C4-2B (cell line): ENCODE measurements around the gene SNX7.

Experiments used
- ZFX ChIP-seq: fragments of 450-650 bp; IDR thresholded peaks from 2 replicates; pipeline ENCODE4 v1.6.1; 2017
- TF ChIP-seq, protein P1 (sequence below): fragments of 450-650 bp; conservative IDR thresholded peaks from 2 replicates; pipeline ENCODE4 v1.5.1; 2017; ENCODE audit warnings: mild to moderate bottlenecking

GRCh38 chr1:98677288-98677687 is 15.8 kb downstream of the SNX7 start:
- TF ChIP-seq, protein P1, sequence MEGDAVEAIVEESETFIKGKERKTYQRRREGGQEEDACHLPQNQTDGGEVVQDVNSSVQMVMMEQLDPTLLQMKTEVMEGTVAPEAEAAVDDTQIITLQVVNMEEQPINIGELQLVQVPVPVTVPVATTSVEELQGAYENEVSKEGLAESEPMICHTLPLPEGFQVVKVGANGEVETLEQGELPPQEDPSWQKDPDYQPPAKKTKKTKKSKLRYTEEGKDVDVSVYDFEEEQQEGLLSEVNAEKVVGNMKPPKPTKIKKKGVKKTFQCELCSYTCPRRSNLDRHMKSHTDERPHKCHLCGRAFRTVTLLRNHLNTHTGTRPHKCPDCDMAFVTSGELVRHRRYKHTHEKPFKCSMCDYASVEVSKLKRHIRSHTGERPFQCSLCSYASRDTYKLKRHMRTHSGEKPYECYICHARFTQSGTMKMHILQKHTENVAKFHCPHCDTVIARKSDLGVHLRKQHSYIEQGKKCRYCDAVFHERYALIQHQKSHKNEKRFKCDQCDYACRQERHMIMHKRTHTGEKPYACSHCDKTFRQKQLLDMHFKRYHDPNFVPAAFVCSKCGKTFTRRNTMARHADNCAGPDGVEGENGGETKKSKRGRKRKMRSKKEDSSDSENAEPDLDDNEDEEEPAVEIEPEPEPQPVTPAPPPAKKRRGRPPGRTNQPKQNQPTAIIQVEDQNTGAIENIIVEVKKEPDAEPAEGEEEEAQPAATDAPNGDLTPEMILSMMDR = no peak
- TF ChIP-seq ZFX = no peak
